CD4-positive, alpha-beta T cell treated with Interleukin-15 for 4 hours (primary cell): ENCODE results near the gene TPM4.
"Not testable (repeated sequence)": the region's sequence is repeated elsewhere in the genome, so short reads cannot be mapped to it uniquely, and the experiment has no call there.

ENCODE experiments used
- DNase-seq: peaks from one replicate; pipeline ENCODE4 v3.0.0-alpha.2; 2020; ENCODE audit warnings: low spot score

TPM4 gene

GRCh38 chr19:16076154-16076957 lies at the start of gene TPM4:
Gene TPM4 (plus strand): TSS chr19:16076495. CDS start chr19:16076566, 71 bp downstream.
- peak; percentile 81 for DNase-seq

- DNase-seq, result no peak
Measured at GRCh38 chr19:16026756-16027155, 49.5 kb upstream of the TPM4 start.

- no peak for DNase-seq
Measured at GRCh38 chr19:16027528-16027927, 48.8 kb upstream of the TPM4 start.

GRCh38 chr19:16030155-16030554 lies 46.1 kb upstream of the TPM4 start:
- not testable (repeated sequence) for DNase-seq

DNA sequence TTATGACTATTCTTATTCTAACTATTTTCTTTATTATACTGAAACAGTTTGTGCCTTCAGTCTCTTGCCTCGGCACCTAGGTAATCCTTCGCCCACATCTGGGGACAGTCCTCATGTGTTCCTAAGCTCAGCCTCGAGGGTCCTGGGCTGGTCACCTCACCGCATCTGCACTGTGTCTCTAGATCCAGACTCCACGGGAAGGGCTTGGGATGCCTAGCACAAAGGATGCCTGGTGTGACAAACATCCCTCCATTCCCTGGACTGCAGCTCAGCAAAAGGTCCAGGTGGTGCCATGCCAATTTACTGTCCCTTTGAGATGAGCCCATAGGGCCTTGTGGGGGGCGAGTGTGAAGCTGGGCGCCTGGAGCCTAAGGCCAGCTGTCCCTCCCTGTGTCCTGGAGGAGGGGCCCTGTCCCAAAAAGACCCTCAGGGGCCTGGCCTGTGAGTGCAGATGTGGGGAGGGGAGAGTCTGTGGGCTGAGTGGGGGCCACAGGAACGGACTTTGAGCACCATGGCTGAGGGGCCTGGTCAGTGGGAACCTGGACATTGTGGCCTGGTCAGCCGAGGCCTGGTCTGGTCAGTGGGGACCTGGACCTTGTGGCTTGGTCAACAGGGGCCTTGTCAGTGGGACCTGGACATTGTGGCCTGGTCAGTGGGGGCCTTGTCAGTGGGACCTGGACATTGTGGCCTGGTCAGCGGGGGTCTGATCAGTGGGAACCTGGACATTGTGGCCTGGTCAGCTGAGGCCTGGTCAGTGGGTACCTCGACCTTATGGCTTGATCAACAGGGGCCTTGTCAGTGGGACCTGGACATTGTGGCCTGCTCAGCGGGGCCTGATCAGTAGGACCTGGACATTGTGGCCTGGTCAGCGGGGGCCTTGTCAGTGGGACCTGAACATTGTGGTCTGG lies 45.1 kb upstream of the TPM4 start:
- DNase-seq, result no peak

- no peak for DNase-seq
Measured at GRCh38 chr19:16031872-16032200, 44.5 kb upstream of the TPM4 start.

GRCh38 chr19:16032509-16033135 lies 43.7 kb upstream of the TPM4 start:
- no peak for DNase-seq

GRCh38 chr19:16033136-16033530 lies 43.2 kb upstream of the TPM4 start:
- no peak for DNase-seq

DNA sequence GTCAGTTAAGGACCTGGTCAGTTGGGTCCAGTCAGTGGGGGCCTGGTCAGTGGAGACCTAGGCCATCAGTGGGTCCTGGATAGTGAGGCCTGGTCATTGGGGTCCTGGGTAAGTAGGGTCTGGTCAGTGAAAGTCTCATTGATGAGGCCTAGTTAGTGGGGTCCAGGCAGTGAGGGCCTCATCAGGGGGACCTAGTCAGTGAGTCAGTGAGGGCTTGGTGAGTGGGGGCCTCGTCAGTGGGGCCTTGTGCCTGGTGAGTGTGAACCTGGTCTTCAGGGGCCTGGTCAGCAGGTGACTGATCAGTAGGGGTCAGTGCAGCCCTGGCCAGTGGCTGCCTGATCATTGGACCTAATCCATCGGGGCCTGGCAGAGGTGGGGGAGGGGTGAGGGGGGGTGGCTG lies 42.6 kb upstream of the TPM4 start:
- DNase-seq, result no peak

DNA sequence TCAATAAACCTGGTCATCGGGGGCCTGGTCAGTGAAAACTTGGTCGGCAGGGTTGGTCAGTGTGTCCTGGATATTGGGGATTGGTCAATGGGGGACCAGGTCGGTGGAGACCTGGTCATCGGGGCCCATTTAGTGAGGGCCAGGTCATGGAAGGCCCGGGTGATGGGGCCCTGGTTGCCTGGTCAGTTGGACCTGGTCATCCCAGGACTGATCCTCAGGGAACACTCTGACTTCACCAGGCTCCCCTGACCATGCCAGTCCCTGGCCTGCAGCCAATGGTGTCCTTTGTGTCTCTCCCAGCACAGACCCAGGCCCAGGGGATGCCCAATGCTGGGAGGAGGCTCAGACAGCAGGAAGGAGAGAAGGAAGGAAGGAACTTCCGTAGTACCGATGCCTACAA lies 42.1 kb upstream of the TPM4 start:
- DNase-seq, result no peak

- DNase-seq, result no peak
Measured at GRCh38 chr19:16034958-16035560, 41.2 kb upstream of the TPM4 start.

DNA sequence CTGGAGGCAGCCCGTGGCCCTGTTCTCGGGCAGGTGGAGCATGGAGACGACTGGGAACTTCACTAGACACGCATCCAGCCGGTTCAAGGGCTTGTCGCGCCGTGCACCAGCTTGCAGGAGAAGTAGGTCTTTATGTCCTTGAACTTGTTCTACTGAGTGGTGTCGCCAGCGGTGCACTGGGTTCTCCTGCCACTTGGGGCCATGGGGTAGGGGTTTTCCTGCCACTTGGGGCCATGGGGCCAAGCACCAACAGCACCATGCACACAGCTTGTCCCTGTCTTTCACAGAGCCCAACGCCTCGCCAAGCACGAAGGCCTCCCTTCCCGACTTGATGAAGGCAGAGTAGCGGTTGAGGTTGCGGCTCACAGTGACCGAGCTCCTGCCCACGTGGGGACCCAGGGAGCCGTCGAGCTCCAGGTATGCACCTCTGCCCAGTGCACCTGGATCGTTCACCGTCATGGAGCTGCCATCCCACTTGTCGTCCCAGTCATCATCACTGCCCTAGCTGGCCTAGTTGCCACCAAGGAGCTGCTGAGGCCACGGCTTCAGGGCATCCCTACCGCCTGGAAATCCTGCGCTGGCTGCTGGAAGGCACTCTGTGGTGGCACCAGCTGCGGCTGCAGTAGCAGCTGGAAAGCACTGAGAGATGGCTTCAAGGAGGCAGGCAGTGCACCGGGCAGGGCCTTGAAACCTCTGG lies 40.5 kb upstream of the TPM4 start:
- no peak for DNase-seq

GRCh38 chr19:16036397-16036925 lies 39.8 kb upstream of the TPM4 start:
- no peak for DNase-seq

- no peak for DNase-seq
Measured at GRCh38 chr19:16036941-16037340, 39.4 kb upstream of the TPM4 start.

DNA sequence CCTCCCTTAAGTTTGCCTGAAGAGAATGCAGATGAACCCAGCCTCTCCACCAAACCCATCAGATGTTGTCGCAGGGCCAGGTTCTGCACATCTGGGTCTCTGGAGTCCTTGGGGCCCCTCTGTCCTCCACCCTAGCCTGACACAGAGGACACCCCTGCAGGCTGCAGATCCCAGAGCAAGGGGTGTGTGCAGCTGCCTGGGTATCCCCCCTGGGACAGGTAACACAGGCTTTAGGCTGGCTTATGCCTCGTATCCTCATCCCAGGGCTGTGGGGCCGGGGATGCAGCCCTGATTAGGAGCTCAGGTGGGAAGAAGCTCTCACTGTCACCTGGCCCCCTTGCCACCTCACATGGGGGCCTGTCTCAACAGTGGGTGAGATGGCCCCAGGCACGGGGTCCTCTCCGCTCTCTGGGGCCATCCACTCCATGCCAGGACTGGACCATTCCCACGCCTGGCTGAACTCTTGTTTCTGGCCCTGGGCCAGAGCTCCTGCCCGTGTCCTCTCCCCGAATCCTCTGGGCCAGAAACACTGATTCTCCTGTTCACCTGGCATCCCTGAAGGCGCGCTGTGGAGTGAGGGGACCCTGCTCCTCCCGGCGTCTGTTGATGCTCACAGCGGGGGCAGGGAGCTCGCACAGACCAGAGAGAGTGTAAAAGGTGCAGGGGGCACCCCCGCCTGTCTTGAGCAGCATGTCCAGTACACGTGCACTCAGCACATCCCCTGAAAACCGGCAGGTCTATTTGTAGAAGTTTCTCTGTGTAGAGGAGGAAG lies 38.7 kb upstream of the TPM4 start:
- DNase-seq, result no peak

DNA sequence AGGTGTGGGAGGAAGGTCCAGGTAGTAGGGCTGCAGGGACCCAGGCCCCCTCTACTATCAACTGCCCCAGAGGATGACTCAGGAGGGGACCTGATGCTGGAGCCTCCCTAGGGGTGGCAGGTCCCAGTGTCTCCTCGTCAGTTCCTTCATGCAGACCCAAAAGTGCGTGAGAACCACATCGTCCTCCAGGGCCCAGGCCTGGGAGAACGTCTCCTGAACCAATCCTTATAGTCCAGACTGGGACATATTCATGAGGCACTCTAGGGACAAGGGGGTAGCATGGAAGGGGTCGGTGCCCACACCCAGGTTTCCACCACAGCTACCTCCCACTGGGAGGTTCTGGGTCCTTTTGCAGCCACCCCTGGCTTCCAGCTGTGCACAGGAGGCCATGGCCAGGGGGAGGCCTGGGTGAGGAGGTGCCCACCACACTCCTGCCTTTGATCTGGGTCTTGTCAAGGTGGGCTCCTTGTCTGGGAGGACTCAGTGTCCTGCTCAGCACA lies 38.0 kb upstream of the TPM4 start:
- DNase-seq, result no peak

DNA sequence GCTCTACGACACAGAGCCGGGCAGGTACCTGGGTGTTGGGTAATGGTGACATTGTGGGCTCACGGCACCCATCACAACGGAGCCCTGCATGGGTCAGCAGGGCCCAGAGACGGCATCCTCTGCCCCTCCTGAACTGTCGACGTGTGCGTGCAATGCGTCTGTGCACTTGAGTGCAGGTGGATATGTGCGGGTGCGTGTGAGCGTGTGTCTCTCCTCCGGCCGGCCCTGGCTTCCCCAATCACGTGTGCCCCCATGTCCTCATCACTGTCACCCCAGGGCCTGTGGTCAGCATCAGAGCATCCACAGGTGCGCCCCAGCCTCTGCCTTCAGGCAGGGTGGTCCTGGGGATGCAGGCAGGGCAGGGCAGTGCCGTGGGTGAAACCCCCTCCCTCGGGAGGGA lies 37.2 kb upstream of the TPM4 start:
- DNase-seq, result no peak

- DNase-seq, result no peak
Measured at GRCh38 chr19:16039545-16039944, 36.8 kb upstream of the TPM4 start.

GRCh38 chr19:16040642-16041041 lies 35.7 kb upstream of the TPM4 start:
- DNase-seq, result no peak

DNA sequence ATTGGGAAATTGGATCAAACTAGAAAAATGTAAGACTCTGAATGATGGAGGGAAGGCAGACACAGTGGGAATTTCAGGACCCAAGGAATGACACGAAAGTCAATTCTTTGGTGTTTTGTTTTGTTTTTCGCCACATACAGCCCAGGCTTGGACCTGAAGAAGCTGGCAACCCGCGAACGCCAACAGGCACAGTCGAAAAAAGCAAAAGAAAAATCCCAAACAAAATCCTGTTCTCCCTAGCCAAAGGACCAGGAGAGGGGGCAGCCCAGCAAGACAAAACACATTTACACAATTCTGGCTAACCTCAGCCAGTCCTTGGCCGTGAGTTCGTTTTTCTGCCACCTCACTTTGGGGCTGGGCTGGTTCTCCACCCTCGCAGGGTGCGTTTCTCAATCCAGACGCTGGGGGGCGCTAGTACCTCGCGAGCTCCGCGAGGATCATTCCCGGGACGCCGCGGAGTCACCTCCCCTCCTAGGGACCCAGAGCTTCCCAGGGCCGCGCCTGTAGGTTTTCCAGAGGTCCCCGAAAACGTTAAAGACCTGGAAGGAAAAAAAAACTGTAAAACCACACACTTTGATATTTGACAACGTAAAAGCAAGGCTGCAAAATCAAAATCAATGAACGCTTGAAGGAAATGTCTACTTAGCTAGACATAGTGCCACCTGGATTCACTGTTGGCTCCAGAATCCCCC lies 34.9 kb upstream of the TPM4 start:
- peak; percentile 75 for DNase-seq
